Hematopoietic multipotent progenitor cell treated with erythropoietin and hydrocortisone succinate and interleukin-3 and kit ligand, for 8 days (in vitro differentiated cells): ENCODE results near the gene C19orf38.

Experiments
- DNase-seq: peaks from one replicate; pipeline ENCODE4 v3.0.0-alpha.2; 2015

The C19orf38 gene

GRCh38 chr19:10848230-10848856, at the start of gene C19orf38:
Gene C19orf38 (plus strand): TSS chr19:10848415. CDS start chr19:10848509, 94 bp downstream.
- no peak for DNase-seq

GRCh38 chr19:10800488-10800887, 47.7 kb upstream of the C19orf38 start:
- DNase-seq: no peak

- DNase-seq: no peak
These were observed 45.7 kb upstream of the C19orf38 start for GRCh38 chr19:10802479-10802878.

- no peak for DNase-seq
These were observed 45.0 kb upstream of the C19orf38 start for GRCh38 chr19:10803252-10803651.

- DNase-seq: no peak
These were observed 43.0 kb upstream of the C19orf38 start for GRCh38 chr19:10805065-10805757.

GRCh38 chr19:10805758-10806247, 42.4 kb upstream of the C19orf38 start:
- DNase-seq: no peak

- peak; percentile 93 for DNase-seq
These were observed 39.1 kb upstream of the C19orf38 start for GRCh38 chr19:10808937-10809649.

GRCh38 chr19:10809651-10810285, 38.4 kb upstream of the C19orf38 start:
- DNase-seq: peak; percentile 93

- peak; percentile 86 for DNase-seq
These were observed 36.7 kb upstream of the C19orf38 start for GRCh38 chr19:10811391-10812111.

- DNase-seq: peak; percentile 35
These were observed 36.0 kb upstream of the C19orf38 start for GRCh38 chr19:10812196-10812595.

GRCh38 chr19:10812902-10813404, 35.3 kb upstream of the C19orf38 start:
- peak; percentile 87 for DNase-seq

- no peak for DNase-seq
These were observed 33.1 kb upstream of the C19orf38 start for GRCh38 chr19:10815007-10815536.

- DNase-seq: no peak
These were observed 32.1 kb upstream of the C19orf38 start for GRCh38 chr19:10815969-10816644.

GRCh38 chr19:10816691-10817090, 31.5 kb upstream of the C19orf38 start:
- DNase-seq: no peak

GRCh38 chr19:10817291-10818038, 30.8 kb upstream of the C19orf38 start:
- DNase-seq: no peak

GRCh38 chr19:10818301-10819123, 29.7 kb upstream of the C19orf38 start:
- no peak for DNase-seq

GRCh38 chr19:10819124-10820060, 28.8 kb upstream of the C19orf38 start:
- no peak for DNase-seq

GRCh38 chr19:10820173-10820572, 28.0 kb upstream of the C19orf38 start:
- peak; percentile 32 for DNase-seq

- no peak for DNase-seq
These were observed 24.5 kb upstream of the C19orf38 start for GRCh38 chr19:10823690-10824089.
